Thyroid gland (tissue), 4 donors: ENCODE measurements around the gene EFR3B.
"Not testable (repeated sequence)": the region's sequence is repeated elsewhere in the genome, so short reads cannot be mapped to it uniquely, and the experiment has no call there.

Source experiments
- CTCF ChIP-seq, 6 experiments: fragments of 200-600 bp in 3 of 6; fragments of 450-650 bp in 3 of 6; sonication (generic) in 3 of 6; IDR thresholded peaks; one replicate each; pipeline ENCODE4 v1.5.1; 2016 to 2019; ENCODE audit warnings: antibody characterized with exemption in 6 of 6, mild to moderate bottlenecking in 2 of 6, inconsistent platforms in 1 of 6, moderate library complexity in 1 of 6
- POLR2A ChIP-seq, 2 donors: fragments of 450-650 bp; IDR thresholded peaks; one replicate each; pipeline ENCODE4 v1.6.1; 2017; ENCODE audit warnings: antibody characterized with exemption in 2 of 2, mild to moderate bottlenecking in 2 of 2, moderate library complexity in 1 of 2

DNA sequence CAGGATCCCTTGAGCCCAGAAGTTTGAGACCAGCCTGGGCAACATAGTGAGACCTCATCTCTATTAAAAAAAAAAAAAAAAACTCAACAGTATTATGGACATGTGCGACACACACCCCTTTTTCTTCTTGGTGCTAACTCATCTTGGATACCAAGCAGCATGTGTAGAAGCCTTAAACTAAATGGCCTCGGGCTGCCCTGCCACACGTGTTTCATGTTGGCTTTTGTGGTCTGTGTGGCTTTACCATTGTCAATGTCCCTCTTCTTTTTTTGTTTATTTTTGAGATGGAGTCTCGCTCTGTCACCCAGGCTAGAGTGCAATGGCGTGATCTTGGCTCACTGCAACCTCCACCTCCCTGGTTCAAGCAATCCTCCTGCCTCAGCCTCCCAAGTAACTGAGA, 109.1 kb downstream of the EFR3B start:
- TF ChIP-seq CTCF, POLR2A (IDR thresholded peaks at IDR 0.05): not testable (repeated sequence)
